Activated CD4-positive, alpha-beta T cell treated with anti-CD3 and anti-CD28 coated beads, Interleukin-2, amount 50 U/mL, for 1 hour (primary cell): ENCODE measurements around the gene MIER2.
"Not testable (repeated sequence)": the region's sequence is repeated elsewhere in the genome, so short reads cannot be mapped to it uniquely, and the experiment has no call there.

Source experiments
- DNase-seq: peaks from one replicate; pipeline ENCODE4 v3.0.0-alpha.2; 2020

The MIER2 gene

GRCh38 chr19:281156-281853 lies 63.3 kb downstream of the MIER2 start:
- DNase-seq = no peak

- DNase-seq = no peak
Observed at GRCh38 chr19:280541-281009, 64.0 kb downstream of the MIER2 start.

- no peak for DNase-seq
Observed at GRCh38 chr19:279656-280055, 64.9 kb downstream of the MIER2 start.

DNA sequence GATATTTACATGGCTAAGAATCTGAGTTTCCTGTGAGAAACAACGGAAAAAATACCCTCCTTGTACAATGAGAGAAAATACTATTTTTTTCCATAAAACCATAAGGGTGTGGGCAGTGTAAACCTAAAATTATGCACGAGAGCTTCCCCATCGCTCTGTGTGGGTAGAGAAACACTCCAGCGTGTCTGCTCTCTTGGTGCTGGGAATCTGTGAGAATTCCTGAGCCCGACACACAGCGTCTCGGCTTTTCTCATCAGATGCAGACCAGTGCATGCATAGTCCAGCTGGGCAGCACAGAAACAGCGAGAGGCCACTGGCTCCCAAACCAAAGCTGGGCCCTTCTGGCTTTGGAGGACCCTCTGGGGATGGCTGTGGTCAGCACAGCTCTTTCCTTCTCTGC lies 65.4 kb downstream of the MIER2 start:
- no peak for DNase-seq

DNA sequence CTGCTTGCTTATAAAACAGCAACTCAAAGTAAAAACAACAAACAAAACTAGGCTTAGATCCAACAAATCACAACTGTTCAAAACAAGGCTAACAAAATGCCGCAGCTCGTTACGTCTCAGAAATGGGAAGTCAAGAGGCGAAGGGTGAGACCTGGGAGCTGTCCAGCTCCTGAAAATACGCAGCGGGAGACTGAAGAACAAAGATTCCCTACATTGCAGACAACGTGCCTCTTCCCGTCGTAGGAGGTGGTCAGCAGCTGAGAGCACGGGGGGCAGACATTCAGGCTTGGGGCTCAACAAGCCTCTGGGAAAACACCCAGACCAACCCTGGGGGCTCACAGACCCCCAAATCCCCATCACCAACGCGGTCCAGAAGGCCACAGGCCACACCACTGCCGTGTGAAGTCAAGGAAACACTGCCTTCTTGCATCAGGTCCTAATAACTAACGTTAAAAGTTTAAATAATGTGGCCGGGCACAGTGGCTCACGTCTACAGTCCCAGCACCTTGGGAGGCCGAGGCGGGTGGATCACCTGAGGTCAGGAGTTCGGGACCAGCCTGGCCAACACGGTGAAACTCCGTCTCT lies 66.9 kb downstream of the MIER2 start:
- DNase-seq = no peak

GRCh38 chr19:277131-277530 lies 67.5 kb downstream of the MIER2 start:
- no peak for DNase-seq

- no peak for DNase-seq
Observed at GRCh38 chr19:275958-276646, 68.5 kb downstream of the MIER2 start.

- DNase-seq = no peak
Observed at GRCh38 chr19:275000-275399, 69.6 kb downstream of the MIER2 start.

- no peak for DNase-seq
Observed at GRCh38 chr19:273393-273792, 71.2 kb downstream of the MIER2 start.

DNA sequence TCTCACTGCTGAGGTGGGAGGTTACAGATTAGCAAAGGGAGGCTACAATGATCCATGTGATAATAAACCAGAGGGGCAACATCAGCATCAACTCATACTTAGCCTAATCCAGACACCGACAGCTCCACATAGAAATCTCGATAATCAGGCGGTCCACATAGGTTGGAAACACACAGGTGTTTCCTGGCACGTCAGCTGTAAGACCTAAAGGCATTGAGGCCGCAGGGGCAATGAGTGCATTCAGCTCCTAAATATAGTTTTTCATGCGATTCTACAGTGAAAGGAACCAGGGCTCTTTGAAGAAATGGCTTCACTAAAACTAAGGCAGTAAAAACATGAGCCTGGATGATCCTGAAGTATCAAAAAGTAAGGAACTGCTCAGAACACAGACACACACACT lies 72.7 kb downstream of the MIER2 start:
- no peak for DNase-seq

- DNase-seq = not testable (repeated sequence)
Observed at GRCh38 chr19:270766-271318, 73.8 kb downstream of the MIER2 start.

DNA sequence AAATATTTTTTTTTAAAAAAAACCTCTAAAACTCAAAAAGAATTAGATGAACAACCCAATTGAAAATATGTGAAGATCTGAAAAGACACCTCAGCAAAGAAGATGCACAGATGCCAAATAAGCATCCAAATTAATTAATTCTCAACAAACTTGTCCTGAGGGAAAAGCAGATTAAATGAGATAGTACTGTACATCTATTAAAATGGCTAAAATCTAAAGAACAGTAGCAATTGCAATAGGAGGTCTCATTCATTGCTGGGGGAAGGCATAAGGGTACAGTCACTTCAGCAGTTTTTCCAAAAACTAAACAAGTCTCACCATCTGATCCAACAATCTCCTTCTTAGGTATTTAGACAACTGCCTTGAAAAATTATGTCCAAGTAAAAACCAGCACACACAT lies 75.4 kb downstream of the MIER2 start:
- no peak for DNase-seq

- no peak for DNase-seq
Observed at GRCh38 chr19:262125-262524, 82.5 kb downstream of the MIER2 start.

- DNase-seq = not testable (repeated sequence)
Observed at GRCh38 chr19:256804-257203, 87.8 kb downstream of the MIER2 start.
